DMS153 treated with DMSO at 0.1 percent for 48 hours (cell line): ENCODE data around the gene UBAP1L.
"Not testable (repeated sequence)": the region's sequence is repeated elsewhere in the genome, so short reads cannot be mapped to it uniquely, and the experiment has no call there.

Source experiments
- DNase-seq: peaks from one replicate; lab custom pipeline; 2025; ENCODE audit not compliant: unreplicated experiment; lab: John Stamatoyannopoulos, UW

Gene UBAP1L

DNA sequence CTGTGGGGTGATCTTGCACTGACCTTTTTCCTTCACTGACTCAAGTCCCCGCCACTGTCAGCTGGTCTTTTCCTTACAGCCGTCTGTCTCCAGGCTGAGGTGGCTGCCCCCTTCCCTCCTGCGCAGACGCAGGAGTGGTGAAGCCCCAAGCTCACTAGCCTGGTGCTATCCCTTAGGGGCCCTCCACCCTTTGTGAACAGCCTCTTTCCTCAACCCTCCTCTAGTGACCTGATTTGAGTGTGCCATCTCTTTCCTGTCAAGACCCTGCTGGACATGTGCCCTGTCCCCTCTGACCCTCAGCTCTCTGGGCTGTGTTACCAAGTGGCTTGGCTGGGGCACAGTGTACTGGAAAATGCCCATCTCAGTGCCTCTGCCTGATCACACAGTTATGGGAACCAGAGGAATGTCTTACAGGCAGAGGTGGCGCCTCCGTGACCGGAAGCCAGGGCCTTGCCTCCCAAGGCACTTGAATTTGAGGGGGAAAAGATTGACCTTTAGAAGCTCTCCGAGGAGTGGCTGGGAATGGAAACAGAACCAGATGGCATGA, 29.7 kb downstream of the UBAP1L start:
- no peak for DNase-seq

DNA sequence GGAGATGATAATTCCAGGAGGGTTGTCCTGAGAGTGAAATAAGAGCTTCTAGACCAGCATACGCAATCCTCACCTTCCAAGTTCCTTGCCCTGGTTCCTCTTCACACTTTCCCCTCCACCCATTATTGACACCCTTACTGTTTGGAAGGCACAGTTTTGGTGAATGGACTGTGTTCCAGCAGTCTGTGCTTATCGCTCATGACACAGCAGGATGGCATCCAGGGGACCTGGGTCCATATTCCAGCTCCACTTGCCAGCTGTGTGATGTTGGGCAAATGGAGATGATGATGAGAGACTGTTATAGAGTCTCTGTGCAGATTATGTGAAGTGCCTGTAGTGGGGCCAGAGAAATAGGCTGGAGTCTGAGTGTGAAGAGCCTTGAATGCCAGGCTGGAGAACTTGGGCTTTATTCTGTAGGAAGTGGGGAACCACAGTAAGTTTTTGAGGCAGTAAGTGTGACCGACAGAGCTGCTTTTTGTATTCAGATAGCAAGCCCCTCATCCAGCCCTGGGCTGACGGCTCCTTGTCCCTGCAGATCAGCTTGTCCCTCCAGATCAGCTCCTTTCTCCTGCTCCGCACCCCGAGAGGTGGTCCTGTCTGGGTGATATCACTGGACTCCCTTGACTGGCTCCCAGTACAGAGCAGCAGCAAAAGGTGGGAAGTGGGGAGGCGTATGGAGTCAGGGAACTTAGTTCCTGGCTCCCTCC, 30.3 kb downstream of the UBAP1L start:
- no peak for DNase-seq

DNA sequence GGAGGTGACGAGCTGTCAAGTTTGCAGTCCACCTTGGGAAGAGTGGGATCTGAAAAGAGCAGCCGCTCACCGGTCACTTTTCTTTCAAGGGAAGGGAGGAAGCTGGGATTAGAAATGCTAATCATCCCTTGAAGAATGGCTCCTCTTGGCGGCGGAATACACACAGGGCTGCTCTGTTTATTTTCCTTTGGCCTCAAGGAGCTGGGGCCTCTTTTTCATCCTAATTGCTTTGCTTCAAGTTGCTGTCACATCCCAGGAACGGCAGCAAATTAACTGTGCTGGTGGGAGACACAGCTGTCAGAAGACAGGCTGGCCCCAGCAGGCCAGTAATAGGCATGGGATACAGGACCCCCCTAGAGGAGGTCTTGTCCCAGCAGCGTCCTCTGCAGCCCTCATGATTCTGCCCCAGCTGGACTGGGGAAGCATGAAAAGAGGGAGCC, 31.7 kb downstream of the UBAP1L start:
- DNase-seq = no peak

DNA sequence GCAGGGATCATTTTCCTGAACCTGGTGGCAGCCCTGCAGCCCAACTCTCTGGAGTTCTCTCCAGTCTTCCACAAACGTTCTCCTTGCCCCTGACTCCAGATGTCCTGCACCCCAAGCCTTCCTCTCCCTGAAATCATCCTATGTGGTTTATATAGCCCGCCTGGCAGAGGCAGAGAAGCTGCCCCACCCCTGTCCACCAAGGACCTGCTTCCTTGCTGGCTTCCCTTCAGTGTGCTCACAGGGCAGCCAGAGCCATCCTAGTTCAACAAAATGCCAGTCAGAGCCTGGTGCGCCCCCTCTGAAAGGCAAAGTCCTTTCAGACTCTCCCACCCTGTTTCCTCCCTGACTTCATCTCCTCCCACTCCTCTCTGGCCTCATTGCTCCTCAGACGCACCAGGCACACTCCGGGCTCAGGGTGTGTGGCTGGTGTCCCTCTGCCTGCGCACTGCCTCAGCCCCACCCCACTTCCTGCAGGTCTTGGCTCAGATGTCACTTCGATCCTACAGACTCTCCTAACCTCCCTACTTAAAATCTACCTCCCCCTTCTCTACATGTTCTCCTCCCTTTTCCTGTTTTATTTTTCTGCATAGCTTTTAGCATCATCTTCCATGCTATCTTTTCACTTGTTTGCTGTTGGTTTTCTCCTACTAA, 32.6 kb downstream of the UBAP1L start:
- no peak for DNase-seq

DNA sequence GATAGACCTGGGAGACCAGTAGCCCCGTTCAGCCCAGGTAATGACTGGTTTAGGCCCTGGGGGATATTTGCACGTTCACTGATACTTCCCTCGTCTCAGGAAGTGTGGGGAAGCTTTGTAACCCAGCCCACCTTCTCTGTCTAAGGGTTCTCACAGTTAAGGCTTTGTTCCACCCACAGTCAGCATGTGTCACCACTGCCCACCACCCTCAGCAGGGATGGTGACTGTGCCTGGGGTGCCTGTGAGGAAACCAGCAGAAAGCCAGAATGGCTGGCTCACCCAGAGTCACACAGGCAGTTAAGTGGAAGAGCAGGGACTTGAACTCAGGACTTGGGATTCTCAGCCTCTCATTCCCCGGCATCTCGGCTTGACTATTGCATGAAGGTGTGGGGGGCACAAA, 33.2 kb downstream of the UBAP1L start:
- DNase-seq = no peak

DNA sequence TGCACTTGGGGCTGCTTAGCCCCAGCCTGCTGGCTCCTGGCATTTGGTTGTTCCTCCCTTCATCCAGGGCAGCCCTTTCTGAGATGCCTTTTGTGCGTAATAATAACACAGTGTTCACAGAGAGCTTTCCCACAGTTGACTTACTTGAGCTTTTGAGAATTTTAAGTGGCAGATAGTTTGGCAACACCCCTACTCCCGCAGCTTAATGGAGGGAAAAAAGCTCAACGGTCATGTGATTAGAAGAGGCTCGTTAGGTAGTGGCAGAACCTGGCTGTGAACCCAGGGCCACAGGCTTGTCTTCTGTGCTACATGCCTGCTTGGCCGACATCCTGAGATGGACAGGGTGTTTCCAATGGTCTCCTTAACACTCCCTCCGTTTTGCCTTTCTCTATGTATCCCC, 33.7 kb downstream of the UBAP1L start:
- no peak for DNase-seq

DNA sequence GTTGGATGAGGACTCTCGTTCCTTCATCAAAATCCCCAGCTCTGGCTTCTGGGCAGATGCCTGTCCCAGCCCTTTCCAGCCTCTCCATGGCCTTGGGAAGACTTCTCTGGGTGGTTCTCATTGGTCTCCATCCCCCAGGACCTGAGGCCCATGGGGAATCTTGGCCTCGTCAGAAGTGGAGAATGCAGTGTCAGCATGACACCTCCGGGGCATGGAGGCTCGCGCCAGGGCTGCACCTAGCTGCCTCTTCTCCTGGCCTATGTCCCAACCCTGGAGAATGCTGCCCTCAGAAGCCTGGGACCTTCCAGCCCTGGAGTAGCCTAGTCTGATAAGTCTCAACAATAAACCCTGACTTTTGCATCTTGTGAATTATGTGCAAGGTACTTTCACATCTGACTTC, 35.4 kb downstream of the UBAP1L start:
- no peak for DNase-seq

DNA sequence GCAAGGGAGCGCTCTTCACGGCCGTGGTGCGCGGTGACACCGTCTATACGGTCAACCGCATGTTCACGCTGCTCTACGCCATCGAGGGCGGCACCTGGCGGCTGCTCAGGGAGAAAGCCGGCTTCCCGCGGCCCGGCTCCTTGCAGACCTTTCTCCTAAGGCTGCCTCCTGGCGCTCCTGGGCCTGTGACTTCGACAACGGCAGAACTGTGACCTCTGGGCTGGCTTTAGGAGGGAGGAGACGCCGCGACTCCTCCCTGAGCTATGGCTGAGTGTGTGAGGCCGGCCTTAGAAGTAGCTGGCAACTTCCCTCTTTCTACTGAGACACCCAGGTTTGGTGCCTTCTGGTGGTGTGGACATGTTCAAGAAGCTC, 37.0 kb downstream of the UBAP1L start:
- no peak for DNase-seq

DNA sequence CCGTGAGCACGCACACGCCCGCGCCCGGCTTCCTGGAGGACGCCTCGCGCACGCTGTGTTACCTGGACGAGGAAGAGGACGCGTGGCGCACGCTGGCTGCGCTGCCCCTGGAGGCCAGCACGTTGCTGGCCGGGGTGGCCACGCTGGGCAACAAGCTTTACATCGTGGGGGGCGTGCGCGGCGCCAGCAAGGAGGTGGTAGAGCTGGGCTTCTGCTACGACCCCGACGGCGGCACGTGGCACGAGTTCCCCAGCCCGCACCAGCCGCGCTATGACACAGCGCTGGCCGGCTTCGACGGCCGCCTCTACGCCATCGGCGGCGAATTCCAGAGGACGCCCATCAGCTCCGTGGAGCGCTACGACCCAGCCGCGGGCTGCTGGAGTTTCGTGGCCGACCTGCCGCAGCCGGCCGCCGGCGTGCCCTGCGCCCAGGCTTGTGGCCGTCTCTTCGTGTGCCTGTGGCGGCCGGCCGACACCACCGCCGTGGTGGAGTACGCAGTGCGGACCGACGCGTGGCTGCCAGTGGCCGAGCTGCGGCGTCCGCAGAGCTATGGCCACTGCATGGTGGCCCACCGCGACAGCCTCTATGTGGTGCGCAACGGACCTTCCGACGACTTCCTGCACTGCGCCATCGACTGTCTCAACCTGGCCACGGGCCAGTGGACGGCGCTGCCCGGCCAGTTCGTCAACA, 37.6 kb downstream of the UBAP1L start:
- DNase-seq = no peak

DNA sequence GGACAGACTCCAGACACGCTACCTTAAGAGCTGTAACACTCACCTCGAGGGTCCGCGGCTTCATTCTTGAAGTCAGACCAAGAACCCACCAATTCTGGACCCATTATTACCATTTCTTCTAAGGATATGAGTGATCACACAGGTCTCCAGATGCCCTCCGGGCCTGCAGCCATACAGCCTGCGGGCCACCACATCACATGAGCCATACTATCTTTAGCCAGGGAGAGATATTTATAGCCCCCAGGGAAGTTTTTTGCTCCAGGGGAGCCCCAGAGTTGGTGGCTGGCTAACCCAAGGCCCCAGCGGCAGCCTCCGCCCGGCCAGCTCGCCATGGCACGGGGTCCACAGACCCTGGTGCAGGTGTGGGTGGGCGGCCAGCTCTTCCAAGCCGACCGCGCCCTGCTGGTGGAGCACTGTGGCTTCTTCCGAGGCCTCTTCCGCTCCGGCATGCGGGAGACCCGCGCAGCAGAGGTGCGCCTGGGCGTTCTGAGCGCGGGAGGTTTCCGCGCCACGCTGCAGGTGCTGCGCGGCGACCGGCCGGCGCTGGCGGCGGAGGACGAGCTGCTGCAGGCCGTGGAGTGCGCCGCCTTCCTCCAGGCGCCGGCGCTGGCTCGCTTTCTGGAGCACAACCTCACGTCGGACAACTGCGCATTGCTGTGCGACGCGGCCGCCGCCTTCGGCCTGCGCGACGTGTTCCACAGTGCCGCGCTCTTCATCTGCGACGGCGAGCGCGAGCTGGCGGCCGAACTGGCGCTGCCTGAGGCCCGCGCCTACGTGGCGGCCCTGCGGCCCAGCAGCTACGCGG, 38.3 kb downstream of the UBAP1L start, which contains the start of gene KBTBD13:
KBTBD13 (plus strand) TSS at position 261 of the 805 bp plus-strand sequence; CDS start at position 331, 70 bp downstream.
- DNase-seq = no peak

DNA sequence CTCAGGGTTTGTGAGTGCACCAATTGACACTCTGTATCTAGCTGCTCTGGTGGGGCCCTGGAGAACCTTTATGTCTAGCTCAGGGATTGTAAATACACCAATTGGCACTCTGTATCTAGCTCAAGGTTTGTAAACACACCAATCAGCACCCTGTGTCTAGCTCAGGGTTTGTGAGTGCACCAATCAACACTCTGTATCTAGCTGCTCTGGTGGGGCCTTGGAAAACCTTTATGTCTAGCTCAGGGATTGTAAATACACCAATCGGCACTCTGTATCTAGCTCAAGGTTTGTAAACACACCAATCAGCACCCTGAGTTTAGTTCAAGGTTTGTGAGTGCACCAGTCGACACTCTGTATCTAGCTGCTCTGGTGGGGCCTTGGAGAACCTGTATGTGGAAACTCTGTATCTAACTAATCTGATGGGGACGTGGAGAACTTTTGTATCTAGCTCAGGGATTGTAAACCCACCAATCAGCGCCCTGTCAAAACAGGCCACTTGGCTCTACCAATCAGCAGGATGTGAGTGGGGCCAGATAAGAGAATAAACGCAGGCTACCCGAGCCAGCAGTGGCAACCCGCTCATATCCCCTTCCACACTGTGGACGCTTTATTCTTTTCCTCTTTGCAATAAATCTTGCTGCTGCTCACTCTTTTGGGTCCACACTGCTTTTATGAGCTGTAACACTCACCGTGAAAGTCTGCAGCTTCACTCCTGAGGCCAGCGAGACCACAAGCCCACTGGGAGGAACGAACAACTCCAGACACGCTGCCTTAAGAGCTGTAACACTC, 39.2 kb downstream of the UBAP1L start:
- DNase-seq = not testable (repeated sequence)

DNA sequence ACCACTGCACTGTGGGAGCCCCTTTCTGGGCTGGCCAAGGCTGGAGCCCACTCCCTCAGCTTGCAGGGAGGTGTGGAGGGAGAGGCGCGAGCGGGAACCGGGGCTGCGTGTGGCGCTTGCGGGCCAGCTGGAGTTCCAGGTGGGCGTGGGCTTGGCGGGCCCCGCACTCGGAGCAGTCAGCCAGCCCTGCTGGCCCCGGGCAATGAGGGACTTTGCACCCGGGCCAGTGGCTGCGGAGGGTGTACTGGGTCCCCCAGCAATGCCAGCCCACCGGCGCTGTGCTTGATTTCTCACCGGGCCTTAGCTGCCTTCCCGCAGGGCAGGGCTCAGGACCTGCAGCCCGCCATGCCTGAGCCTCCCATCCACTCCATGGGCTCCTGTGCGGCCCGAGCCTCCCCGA, 40.1 kb downstream of the UBAP1L start:
- DNase-seq = not testable (repeated sequence)

DNA sequence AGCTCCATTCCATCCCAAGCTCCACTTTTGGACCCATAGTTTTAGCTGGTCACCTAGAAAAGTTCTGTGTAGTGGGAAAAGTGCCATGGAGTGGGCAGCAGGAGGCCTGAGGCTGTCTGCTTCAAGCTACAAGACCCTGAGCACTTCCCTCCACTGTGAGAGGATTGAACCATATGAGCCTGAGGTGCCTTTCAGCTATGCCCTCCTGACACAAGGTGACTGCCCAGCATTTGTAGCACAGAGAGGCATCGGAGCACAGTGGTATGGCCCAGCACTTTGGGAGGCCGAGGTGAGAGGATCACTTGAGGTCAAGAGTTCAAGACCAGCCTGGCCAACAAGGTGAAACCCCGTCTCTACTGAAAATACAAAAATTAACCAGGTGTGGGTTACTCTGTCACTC, 42.4 kb downstream of the UBAP1L start:
- no peak for DNase-seq

DNA sequence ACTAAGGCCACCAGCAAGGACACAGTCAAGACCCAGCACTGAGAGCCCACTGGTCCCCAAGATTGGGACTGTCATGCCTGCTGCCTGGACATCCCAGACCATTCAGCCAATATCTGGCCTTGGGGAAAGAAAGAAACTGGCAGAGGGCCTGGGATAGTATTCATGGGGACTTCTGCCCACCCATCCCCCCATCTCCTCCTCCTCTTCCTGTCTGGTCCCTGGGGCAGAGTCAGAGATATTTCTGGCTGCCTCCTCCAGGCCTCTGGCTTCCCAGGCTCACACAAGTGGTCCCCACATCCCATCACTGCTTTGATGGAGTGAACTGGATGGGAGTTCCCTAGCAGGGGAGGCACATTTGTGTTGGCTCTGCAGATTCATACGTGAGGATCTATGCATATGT, 43.0 kb downstream of the UBAP1L start:
- no peak for DNase-seq

DNA sequence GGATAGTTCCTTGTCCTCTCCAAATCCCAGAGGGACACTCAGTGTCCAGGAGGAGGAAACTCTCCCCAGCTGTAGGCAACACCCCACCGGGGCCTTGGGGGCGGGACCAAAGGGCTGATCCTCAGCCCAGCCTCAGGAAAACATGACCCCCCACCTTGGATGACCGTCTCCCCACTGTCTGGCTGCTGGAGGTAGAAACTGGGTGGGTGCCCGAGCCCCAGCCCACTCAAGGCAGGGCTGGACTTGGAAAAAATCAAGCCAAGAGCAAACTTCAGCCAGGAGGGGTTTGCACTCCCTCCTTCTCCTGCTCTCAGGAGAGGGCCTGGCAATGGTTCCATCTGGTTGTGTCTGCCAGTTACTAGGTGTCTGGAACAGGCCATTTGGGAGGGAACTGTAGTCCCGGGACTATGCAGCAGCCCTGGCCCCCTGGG, 43.6 kb downstream of the UBAP1L start:
- DNase-seq = no peak

DNA sequence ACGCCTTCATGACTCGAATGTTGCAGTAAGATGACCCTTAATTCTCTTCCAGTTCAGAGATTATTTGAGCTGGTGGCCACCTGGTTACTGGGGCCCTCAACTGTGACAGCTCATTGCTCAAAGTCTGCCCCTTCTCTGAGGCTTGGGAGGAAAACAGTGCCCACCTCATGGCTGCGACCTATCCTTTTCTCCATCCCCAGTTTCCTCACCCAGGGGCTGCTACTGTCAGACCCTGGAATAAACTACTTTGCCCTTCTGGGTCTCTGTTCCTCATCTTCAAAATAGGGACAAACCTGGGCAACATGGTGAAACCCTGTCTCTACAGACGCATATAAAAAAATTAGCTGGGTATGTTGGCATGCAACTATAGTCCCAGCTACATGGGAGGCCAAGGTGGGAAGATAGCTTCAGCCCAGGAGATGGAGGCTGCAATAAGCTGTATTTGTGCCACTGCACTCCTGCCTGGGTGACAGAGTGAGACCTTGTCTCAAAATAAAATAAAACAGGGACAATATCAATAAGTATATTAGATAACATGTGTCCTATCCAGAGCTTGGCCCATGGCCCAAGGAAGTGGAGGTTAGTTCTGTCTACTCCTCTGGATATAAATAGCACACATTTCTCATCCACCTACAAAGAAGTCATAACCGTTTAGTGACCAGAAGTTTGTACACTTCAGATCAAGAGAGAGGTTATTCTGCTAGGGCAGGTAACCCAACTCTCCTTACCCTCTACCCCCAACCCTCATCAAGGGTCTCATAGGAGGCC, 45.0 kb downstream of the UBAP1L start:
- DNase-seq = no peak

DNA sequence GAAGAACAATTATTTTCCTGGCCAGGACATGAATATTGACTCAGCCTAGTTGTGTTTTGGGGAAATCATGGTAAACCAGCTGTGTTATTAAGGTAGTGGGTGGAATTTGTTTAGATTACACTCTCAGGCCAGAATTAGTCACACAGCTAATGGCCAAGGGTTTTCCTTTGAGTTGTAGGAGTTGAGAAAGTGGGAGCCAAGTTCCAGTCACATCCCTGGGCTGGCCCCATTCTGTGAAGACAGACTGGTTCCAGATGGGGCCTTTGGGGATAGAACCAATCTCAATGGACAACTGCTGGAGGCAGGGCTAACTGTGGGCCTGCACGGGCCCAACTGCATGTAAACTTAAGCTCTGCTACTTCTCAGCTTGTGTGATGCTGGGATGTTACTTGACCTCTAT, 45.8 kb downstream of the UBAP1L start:
- no peak for DNase-seq

DNA sequence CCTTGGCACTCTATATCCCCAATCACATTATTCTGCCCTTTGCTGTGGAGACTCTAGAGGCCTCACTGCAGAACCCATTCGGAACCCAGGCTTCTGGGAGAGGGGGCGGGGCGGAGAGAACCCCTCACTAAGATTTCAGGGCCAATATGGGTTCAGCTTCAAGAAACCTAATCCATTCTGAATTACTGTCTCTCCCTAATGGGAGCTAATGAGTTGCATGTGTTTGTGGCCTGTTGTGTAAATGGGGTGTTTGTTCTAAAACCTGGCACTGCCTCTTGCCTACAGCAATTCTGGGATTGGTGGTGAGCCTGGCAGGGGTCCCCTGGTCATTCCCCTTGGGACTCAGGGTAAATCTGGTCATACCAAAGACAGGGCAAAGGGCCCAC, 46.6 kb downstream of the UBAP1L start:
- DNase-seq = no peak

DNA sequence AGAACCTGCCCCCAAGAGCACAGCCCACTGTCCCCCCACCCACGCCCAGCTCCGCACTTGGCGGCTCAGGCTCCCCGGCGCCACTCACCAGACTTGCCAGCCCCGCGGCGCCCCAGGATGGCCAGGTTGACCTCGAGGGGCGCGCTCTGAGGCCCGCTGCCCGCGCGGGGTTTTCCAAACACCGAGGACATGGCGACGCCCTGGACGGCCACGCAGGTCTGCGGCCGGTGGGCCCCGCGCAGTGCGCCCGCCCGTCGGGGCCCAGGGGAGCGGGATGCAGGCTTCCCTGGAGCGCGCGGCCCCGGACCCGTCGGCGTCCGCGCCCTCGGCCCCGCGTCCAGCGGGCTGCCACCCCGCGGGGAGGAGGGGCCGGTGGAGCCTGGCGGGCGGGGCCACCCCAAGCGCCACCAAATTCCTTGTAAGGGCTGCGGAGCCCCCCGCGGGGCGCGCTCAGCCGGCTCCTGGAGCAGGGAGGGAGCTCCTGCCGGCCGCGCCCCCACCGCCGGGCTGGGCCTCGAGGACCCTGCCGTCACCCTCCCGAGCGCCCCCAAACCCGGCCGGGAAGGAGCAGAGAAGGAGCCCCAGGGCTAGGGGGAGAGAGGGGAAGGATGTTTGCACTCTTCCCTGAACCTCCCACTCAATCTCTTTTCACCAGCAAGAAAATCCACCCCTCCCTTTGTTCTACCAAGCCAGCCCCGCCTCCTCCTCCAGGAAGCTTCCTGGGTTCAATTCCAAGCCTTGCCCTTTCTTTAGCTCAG, 47.2 kb downstream of the UBAP1L start, which contains the start of gene RASL12:
RASL12 (minus strand) TSS at position 347 of the 758 bp plus-strand sequence; CDS start at position 191, 156 bp downstream.
- DNase-seq = no peak
